Liver (tissue), 9 donors: Measurements from ENCODE around the gene SLC9A3. TPM values are rescaled to one million over a fixed set of nuclear protein-coding genes. Genes with fewer than 3 reads are reported as not detected.

Experiments
- DNase-seq: peaks from one replicate; pipeline ENCODE4 v3.0.0-alpha.2; 2017; ENCODE audit warnings: low spot score
- H3K27ac ChIP-seq, 2 donors: one replicate each; pipeline ENCODE4 v1.7.0; 2013; ENCODE audit warnings: inconsistent platforms in 2 of 2, low read length in 2 of 2, control low read depth in 1 of 2, low read depth in 1 of 2, mild to moderate bottlenecking in 1 of 2
- H3K27me3 ChIP-seq, 4 donors: one replicate each; pipeline versions ENCODE4 v1.6.1 to v1.7.0; 2013; ENCODE audit warnings: low read length in 3 of 4, inconsistent platforms in 1 of 4, mild to moderate bottlenecking in 1 of 4, moderate library complexity in 1 of 4; ENCODE audit not compliant: control insufficient read depth in 4 of 4, insufficient read depth in 4 of 4
- H3K36me3 ChIP-seq, 4 donors: one replicate each; pipeline versions ENCODE4 v1.6.1 to v1.7.0; 2013; ENCODE audit warnings: low read length in 3 of 4, mild to moderate bottlenecking in 3 of 4, low read depth in 1 of 4, moderate library complexity in 1 of 4; ENCODE audit not compliant: control insufficient read depth in 4 of 4, insufficient read depth in 3 of 4
- H3K4me1 ChIP-seq, 4 donors: one replicate each; pipeline versions ENCODE4 v1.6.1 to v1.7.0; 2013; ENCODE audit warnings: low read length in 3 of 4, mild to moderate bottlenecking in 3 of 4, moderate library complexity in 1 of 4; ENCODE audit not compliant: control insufficient read depth in 4 of 4, insufficient read depth in 4 of 4
- H3K4me3 ChIP-seq, 3 donors: one replicate each; pipeline versions ENCODE4 v1.6.1 to v1.7.0; 2013; ENCODE audit warnings: low read length in 3 of 3, control low read depth in 1 of 3, low read depth in 1 of 3, mild to moderate bottlenecking in 1 of 3
- H3K9ac ChIP-seq, 2 donors: one replicate each; pipeline ENCODE4 v1.7.0; 2013; ENCODE audit warnings: low read length in 2 of 2, mild to moderate bottlenecking in 2 of 2, moderate library complexity in 2 of 2, control low read depth in 1 of 2, low read depth in 1 of 2
- H3K9me3 ChIP-seq, 4 donors: one replicate each; pipeline versions ENCODE4 v1.6.1 to v1.7.0; 2013; ENCODE audit warnings: low read length in 3 of 4; ENCODE audit not compliant: control insufficient read depth in 4 of 4
- EGR1 ChIP-seq, 2 donors: IDR thresholded peaks; 2 replicates each; pipeline ENCODE4 v1.6.1; 2016 to 2018; ENCODE audit warnings: antibody characterized with exemption in 2 of 2, low read depth in 2 of 2
- FOXA1 ChIP-seq: IDR thresholded peaks from 2 replicates; pipeline ENCODE4 v1.6.1; 2016; ENCODE audit warnings: antibody characterized with exemption
- FOXA2 ChIP-seq: IDR thresholded peaks from 2 replicates; pipeline ENCODE4 v1.6.1; 2016; ENCODE audit warnings: antibody characterized with exemption
- GABPA ChIP-seq, 2 donors: IDR thresholded peaks in 1 of 2; conservative IDR thresholded peaks in 1 of 2; 2 replicates each; pipeline ENCODE4 v1.6.1; 2016; ENCODE audit warnings: antibody characterized with exemption in 2 of 2, mild to moderate bottlenecking in 1 of 2, moderate library complexity in 1 of 2
- HNF4A ChIP-seq, 2 donors: conservative IDR thresholded peaks; 2 replicates each; pipeline ENCODE4 v1.6.1; 2016; ENCODE audit warnings: antibody characterized with exemption in 2 of 2, mild to moderate bottlenecking in 2 of 2
- HNF4G ChIP-seq: IDR thresholded peaks from 2 replicates; pipeline ENCODE4 v1.6.1; 2016; ENCODE audit warnings: antibody characterized with exemption
- JUND ChIP-seq, 2 donors: IDR thresholded peaks; 2 replicates each; pipeline ENCODE4 v1.6.1; 2016; ENCODE audit warnings: antibody characterized with exemption in 2 of 2
- MAX ChIP-seq: IDR thresholded peaks from 2 replicates; pipeline ENCODE4 v1.6.1; 2016; ENCODE audit warnings: antibody characterized with exemption
- NR2F2 ChIP-seq: IDR thresholded peaks from 2 replicates; pipeline ENCODE4 v1.6.1; 2016; ENCODE audit warnings: antibody characterized with exemption
- RAD21 ChIP-seq, 2 donors: IDR thresholded peaks; 2 replicates each; pipeline ENCODE4 v1.6.1; 2016; ENCODE audit warnings: antibody characterized with exemption in 2 of 2, mild to moderate bottlenecking in 2 of 2
- RXRA ChIP-seq, 2 donors: IDR thresholded peaks; 2 replicates each; pipeline ENCODE4 v1.6.1; 2017 to 2018; ENCODE audit warnings: antibody characterized with exemption in 2 of 2, mild to moderate bottlenecking in 1 of 2
- SP1 ChIP-seq: IDR thresholded peaks from 2 replicates; pipeline ENCODE4 v1.6.1; 2018; ENCODE audit warnings: antibody characterized with exemption, mild to moderate bottlenecking
- TAF1 ChIP-seq: conservative IDR thresholded peaks from 2 replicates; pipeline ENCODE4 v1.6.1; 2016; ENCODE audit warnings: antibody characterized with exemption, mild to moderate bottlenecking
- YY1 ChIP-seq: IDR thresholded peaks from 2 replicates; pipeline ENCODE4 v1.6.1; 2016; ENCODE audit warnings: antibody characterized with exemption, mild to moderate bottlenecking
- ZBTB33 ChIP-seq: IDR thresholded peaks from 2 replicates; pipeline ENCODE4 v1.6.1; 2016; ENCODE audit warnings: antibody characterized with exemption
- WGBS: extraction: QIAGEN DNeasy Blood & Tissue Kit; methylation state at CpG from one replicate; pipeline ENCODE4 v1.1.7; 2013; 5-methylcytosine and 5-hydroxymethylcytosine counted together
- polyA plus RNA-seq, 2 donors: library from polyadenylated mRNA; stranded (reverse) in 1 of 2; unstranded in 1 of 2; fragments of 200-250 nt in 1 of 2; fragments of >200 nt in 1 of 2; fragmentation: Nextera tagmentation in 1 of 2; extraction: Ambion mirVana in 1 of 2; gene quantifications; one replicate each; pipeline versions ENCODE4 v1.2.1 to v1.2.3, GENCODE V29; 2013 to 2015
- total RNA-seq, 2 donors: library from RNA; depleted of rRNA; stranded (reverse); fragments of >200 nt; gene quantifications; one replicate each; pipeline ENCODE4 v1.2.3, GENCODE V29; 2014
- TF ChIP-seq, protein P1 (sequence below): fragments of 150-350 bp; IDR thresholded peaks from 2 replicates; pipeline ENCODE4 v1.5.1; 2017; ENCODE audit warnings: improper control_type of control experiment, low read depth, low read length; ENCODE audit not compliant: missing input control
- TF ChIP-seq, protein P2 (sequence below): IDR thresholded peaks from 2 replicates; pipeline ENCODE4 v1.6.1; 2016; ENCODE audit warnings: antibody characterized with exemption
- TF ChIP-seq, protein P3 (sequence below): IDR thresholded peaks from 2 replicates; pipeline ENCODE4 v1.6.1; 2016; ENCODE audit warnings: antibody characterized with exemption, mild to moderate bottlenecking
- donor health status: healthy.
- donor health status: healthy.
- donor health status: healthy.
- donor health status: healthy.
- donor health status: healthy.

SLC9A3 gene
- total and polyA plus RNA-seq, 4 donors, result 0.31 to 1.0 (median 0.67) TPM

- 84% methylated on average over 40 of the region's 40 CpGs for WGBS
- Histone ChIP-seq H3K27ac (no peak overlapping the region), H3K36me3 (no peaks in the 10 kb centered on the region), H3K9me3 (no peaks in the 10 kb centered on the region), H3K4me1 (no peaks in the 10 kb centered on the region), H3K4me3 (no peak overlapping the region), H3K27me3 (peaks cover 0 to 3% (median 0%) of the 10 kb centered on the region in 4 donors), H3K9ac (no peak overlapping the region)
- DNase-seq, result no peak
- TF ChIP-seq GABPA (IDR thresholded peaks at IDR 0.05 in 1 of 2, conservative IDR thresholded peaks at IDR 0.05 in 1 of 2), result no peak
- TF ChIP-seq, protein P1, sequence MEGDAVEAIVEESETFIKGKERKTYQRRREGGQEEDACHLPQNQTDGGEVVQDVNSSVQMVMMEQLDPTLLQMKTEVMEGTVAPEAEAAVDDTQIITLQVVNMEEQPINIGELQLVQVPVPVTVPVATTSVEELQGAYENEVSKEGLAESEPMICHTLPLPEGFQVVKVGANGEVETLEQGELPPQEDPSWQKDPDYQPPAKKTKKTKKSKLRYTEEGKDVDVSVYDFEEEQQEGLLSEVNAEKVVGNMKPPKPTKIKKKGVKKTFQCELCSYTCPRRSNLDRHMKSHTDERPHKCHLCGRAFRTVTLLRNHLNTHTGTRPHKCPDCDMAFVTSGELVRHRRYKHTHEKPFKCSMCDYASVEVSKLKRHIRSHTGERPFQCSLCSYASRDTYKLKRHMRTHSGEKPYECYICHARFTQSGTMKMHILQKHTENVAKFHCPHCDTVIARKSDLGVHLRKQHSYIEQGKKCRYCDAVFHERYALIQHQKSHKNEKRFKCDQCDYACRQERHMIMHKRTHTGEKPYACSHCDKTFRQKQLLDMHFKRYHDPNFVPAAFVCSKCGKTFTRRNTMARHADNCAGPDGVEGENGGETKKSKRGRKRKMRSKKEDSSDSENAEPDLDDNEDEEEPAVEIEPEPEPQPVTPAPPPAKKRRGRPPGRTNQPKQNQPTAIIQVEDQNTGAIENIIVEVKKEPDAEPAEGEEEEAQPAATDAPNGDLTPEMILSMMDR, result no peak
- TF ChIP-seq RXRA (IDR thresholded peaks at IDR 0.05), result no peak
- TF ChIP-seq MAX, result no peak
- TF ChIP-seq FOXA2, result no peak
- no peak for TF ChIP-seq RAD21 (IDR thresholded peaks at IDR 0.05)
- TF ChIP-seq YY1, result no peak
- no peak for TF ChIP-seq TAF1
- TF ChIP-seq HNF4A (conservative IDR thresholded peaks at IDR 0.05), result no peak
- no peak for TF ChIP-seq SP1
- TF ChIP-seq JUND (IDR thresholded peaks at IDR 0.05), result no peak
- TF ChIP-seq, protein P2, sequence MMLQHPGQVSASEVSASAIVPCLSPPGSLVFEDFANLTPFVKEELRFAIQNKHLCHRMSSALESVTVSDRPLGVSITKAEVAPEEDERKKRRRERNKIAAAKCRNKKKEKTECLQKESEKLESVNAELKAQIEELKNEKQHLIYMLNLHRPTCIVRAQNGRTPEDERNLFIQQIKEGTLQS, result no peak
- no peak for TF ChIP-seq NR2F2
- TF ChIP-seq HNF4G, result no peak
- no peak for TF ChIP-seq ZBTB33
- TF ChIP-seq FOXA1, result no peak
- TF ChIP-seq, protein P3, sequence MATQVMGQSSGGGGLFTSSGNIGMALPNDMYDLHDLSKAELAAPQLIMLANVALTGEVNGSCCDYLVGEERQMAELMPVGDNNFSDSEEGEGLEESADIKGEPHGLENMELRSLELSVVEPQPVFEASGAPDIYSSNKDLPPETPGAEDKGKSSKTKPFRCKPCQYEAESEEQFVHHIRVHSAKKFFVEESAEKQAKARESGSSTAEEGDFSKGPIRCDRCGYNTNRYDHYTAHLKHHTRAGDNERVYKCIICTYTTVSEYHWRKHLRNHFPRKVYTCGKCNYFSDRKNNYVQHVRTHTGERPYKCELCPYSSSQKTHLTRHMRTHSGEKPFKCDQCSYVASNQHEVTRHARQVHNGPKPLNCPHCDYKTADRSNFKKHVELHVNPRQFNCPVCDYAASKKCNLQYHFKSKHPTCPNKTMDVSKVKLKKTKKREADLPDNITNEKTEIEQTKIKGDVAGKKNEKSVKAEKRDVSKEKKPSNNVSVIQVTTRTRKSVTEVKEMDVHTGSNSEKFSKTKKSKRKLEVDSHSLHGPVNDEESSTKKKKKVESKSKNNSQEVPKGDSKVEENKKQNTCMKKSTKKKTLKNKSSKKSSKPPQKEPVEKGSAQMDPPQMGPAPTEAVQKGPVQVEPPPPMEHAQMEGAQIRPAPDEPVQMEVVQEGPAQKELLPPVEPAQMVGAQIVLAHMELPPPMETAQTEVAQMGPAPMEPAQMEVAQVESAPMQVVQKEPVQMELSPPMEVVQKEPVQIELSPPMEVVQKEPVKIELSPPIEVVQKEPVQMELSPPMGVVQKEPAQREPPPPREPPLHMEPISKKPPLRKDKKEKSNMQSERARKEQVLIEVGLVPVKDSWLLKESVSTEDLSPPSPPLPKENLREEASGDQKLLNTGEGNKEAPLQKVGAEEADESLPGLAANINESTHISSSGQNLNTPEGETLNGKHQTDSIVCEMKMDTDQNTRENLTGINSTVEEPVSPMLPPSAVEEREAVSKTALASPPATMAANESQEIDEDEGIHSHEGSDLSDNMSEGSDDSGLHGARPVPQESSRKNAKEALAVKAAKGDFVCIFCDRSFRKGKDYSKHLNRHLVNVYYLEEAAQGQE, result no peak
- TF ChIP-seq EGR1 (IDR thresholded peaks at IDR 0.05; ENCODE audit: low read depth in 2 of 2), result no peak
Measured at GRCh38 chr5:554284-554988, 30.2 kb upstream of the SLC9A3 start.
